K562 (cell line): ENCODE results near the gene GCNT4. TPM values are rescaled to one million over a fixed set of nuclear protein-coding genes. Genes with fewer than 3 reads are reported as not detected.

ENCODE experiments used
- E2F3 ChIP-seq: fragments of 250-450 bp; sonication (Bioruptor Pico); IDR thresholded peaks from 2 replicates; pipeline ENCODE4 v1.4.0; 2020; ENCODE audit warnings: mild to moderate bottlenecking
- GTF2F1 ChIP-seq: IDR thresholded peaks from 2 replicates; pipeline ENCODE4 v1.6.1; 2011; ENCODE audit warnings: low read depth, low read length, improper control_type of control experiment
- KAT2B ChIP-seq: IDR thresholded peaks from one replicate; pipeline ENCODE4 v1.6.1; 2012; ENCODE audit warnings: low read depth, mild to moderate bottlenecking, control low read depth, inconsistent platforms, low read length, moderate library complexity
- KHSRP ChIP-seq: fragments of 450-650 bp; IDR thresholded peaks from 2 replicates; pipeline ENCODE4 v1.6.1; 2017
- LCOR ChIP-seq: sonication (generic); formaldehyde crosslinking; IDR thresholded peaks from 2 replicates; pipeline ENCODE4 v1.8.0; 2022; ENCODE audit warnings: mild to moderate bottlenecking, missing genetic modification reagents
- MCM5 ChIP-seq: fragments of 450-650 bp; IDR thresholded peaks from 2 replicates; pipeline ENCODE4 v1.6.1; 2016; ENCODE audit warnings: low read depth
- MEF2A ChIP-seq: IDR thresholded peaks from 2 replicates; pipeline ENCODE4 v1.6.1; 2011; ENCODE audit warnings: low read depth, mild to moderate bottlenecking, low read length, moderate library complexity; ENCODE audit not compliant: control insufficient read depth
- POLR2A ChIP-seq: fragments of 450-650 bp; conservative IDR thresholded peaks from 2 replicates; pipeline ENCODE4 v1.6.1; 2016
- POLR2B ChIP-seq: fragments of 450-650 bp; IDR thresholded peaks from 2 replicates; pipeline ENCODE4 v1.6.1; 2018; ENCODE audit warnings: low read depth; ENCODE audit not compliant: partially characterized antibody
- RBM22 ChIP-seq: fragments of 200-400 bp; formaldehyde crosslinking; IDR thresholded peaks from 2 replicates; pipeline ENCODE4 v1.6.1; 2018; ENCODE audit warnings: low read length, low read depth; ENCODE audit not compliant: poor library complexity, severe bottlenecking
- RFX5 ChIP-seq: IDR thresholded peaks from 2 replicates; pipeline ENCODE4 v1.6.1; 2011; ENCODE audit warnings: low read depth, mild to moderate bottlenecking, improper control_type of control experiment, low read length
- SMAD2 ChIP-seq: fragments of 150-350 bp; IDR thresholded peaks from 2 replicates; pipeline ENCODE4 v1.6.1; 2014; ENCODE audit warnings: low read depth, mild to moderate bottlenecking, low read length
- ZC3H4 ChIP-seq: sonication (generic); formaldehyde crosslinking; IDR thresholded peaks from 2 replicates; pipeline ENCODE4 v1.9.0; 2021; ENCODE audit warnings: missing genetic modification reagents, borderline replicate concordance
- ZNF12 ChIP-seq: sonication (generic); formaldehyde crosslinking; IDR thresholded peaks from 2 replicates; pipeline ENCODE4 v1.4.0; 2020; ENCODE audit warnings: mild to moderate bottlenecking, missing genetic modification reagents
- ZNF445 ChIP-seq: fragments of 250-450 bp; sonication (Bioruptor Pico); IDR thresholded peaks from 2 replicates; pipeline ENCODE4 v1.4.0; 2020; ENCODE audit warnings: low read depth, mild to moderate bottlenecking, moderate library complexity
- polyA plus RNA-seq, 8 experiments: library from polyadenylated mRNA; depleted of rRNA in 4 of 8; stranded (reverse) in 5 of 8; unstranded in 3 of 8; fragments of >200 nt; fragmentation: Nextera tagmentation in 2 of 8; fragmentation: Illumina TruSeq in 1 of 8; extraction: Ambion mirVana in 2 of 8; extraction: Trizol in 1 of 8; gene quantifications; 2 replicates each; pipeline versions ENCODE4 v1.2.1 to v1.2.3, GENCODE V29; 2011 to 2014; ENCODE audit warnings: inconsistent platforms in 1 of 8, missing spikeins in 1 of 8
- total RNA-seq, 7 experiments: library from RNA; depleted of rRNA in 6 of 7; stranded (reverse); fragments of >200 nt in 6 of 7; fragmentation: Illumina TruSeq in 2 of 7; extraction: Trizol in 2 of 7; gene quantifications; 2 replicates each; pipeline versions ENCODE4 v1.2.1 to v1.2.3, GENCODE V29; 2011 to 2021; ENCODE audit warnings: low replicate concordance in 1 of 7
- TF ChIP-seq, protein P1 (sequence below), 2 experiments: fragments of 450-650 bp; formaldehyde crosslinking in 1 of 2; IDR thresholded peaks; 2 replicates each; pipeline versions ENCODE4 v1.4.0 to v1.6.1; 2014 to 2020; ENCODE audit warnings: mild to moderate bottlenecking in 2 of 2, borderline replicate concordance in 1 of 2, low read depth in 1 of 2
- TF ChIP-seq, protein P2 (sequence below): fragments of 250-450 bp; sonication (Bioruptor Pico); IDR thresholded peaks from 2 replicates; pipeline ENCODE4 v1.4.0; 2020
- TF ChIP-seq, protein P3 (sequence below), 2 experiments: fragments of 450-650 bp in 1 of 2; sonication (generic) in 1 of 2; formaldehyde crosslinking in 1 of 2; IDR thresholded peaks in 1 of 2; conservative IDR thresholded peaks in 1 of 2; 2 replicates each; pipeline versions ENCODE4 v1.6.1 to v1.8.1; 2016 to 2023; ENCODE audit warnings: mild to moderate bottlenecking in 2 of 2, moderate library complexity in 2 of 2, inconsistent platforms in 1 of 2, missing genetic modification reagents in 1 of 2

The GCNT4 gene
- total and polyA plus RNA-seq, 9 of the 15 experiments (the other 6 are each of a cell fraction or from before 2014, with no cell fraction given), result 0.01 TPM; not detected in 8

DNA sequence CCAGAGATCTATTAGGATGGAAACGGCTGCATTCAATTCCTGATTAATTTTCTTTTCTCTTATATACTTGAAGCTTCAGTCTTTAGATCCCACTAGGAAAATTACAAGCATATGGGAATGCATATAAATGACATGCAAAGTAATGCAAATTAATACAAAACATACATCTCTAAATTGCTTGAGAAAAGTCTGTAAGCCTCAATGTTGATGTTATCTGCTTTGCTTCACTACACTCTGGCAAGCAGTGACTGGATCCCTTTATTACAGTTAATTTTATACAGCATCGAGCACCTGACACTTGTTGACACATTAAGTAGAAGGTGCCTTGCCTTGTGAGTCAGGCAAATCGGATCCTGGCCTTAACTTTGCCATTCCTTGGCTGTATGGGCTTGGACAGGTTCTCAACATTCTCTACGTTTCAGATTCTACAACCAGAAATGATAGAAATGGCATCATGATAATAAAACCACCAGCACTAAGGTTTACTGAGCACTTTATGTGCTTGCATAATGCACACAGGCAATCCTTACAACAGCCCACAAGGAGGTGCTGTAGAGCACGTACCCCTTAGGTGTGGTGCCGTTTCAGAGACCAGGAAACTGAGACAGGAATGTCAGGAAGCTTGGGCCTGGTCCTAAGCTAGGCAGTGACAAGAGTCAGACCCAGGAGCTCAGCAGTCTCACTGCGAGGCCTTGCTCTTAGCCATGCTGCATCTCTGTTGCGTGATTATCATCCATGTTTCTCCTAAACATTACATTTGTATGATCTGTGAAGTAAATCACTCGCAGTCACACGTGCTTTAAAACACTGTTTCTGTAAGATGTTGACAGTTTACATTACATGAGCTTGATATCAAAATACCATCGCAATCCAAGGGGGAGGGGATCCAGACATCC lies 2.7 kb downstream of the GCNT4 start (continued):
- TF ChIP-seq, protein P1, sequence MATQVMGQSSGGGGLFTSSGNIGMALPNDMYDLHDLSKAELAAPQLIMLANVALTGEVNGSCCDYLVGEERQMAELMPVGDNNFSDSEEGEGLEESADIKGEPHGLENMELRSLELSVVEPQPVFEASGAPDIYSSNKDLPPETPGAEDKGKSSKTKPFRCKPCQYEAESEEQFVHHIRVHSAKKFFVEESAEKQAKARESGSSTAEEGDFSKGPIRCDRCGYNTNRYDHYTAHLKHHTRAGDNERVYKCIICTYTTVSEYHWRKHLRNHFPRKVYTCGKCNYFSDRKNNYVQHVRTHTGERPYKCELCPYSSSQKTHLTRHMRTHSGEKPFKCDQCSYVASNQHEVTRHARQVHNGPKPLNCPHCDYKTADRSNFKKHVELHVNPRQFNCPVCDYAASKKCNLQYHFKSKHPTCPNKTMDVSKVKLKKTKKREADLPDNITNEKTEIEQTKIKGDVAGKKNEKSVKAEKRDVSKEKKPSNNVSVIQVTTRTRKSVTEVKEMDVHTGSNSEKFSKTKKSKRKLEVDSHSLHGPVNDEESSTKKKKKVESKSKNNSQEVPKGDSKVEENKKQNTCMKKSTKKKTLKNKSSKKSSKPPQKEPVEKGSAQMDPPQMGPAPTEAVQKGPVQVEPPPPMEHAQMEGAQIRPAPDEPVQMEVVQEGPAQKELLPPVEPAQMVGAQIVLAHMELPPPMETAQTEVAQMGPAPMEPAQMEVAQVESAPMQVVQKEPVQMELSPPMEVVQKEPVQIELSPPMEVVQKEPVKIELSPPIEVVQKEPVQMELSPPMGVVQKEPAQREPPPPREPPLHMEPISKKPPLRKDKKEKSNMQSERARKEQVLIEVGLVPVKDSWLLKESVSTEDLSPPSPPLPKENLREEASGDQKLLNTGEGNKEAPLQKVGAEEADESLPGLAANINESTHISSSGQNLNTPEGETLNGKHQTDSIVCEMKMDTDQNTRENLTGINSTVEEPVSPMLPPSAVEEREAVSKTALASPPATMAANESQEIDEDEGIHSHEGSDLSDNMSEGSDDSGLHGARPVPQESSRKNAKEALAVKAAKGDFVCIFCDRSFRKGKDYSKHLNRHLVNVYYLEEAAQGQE (IDR thresholded peaks at IDR 0.05; ENCODE audit: borderline replicate concordance), result peak; percentile 52; the same call in 1 of the 2 replicates
- TF ChIP-seq, protein P1 (CRISPR knock-in tag; IDR thresholded peaks at IDR 0.05; ENCODE audit: low read depth), result no peak
- TF ChIP-seq ZNF445 (CRISPR knock-in tag), result no peak
- no peak for TF ChIP-seq KHSRP
- no peak for TF ChIP-seq KAT2B
- no peak for TF ChIP-seq POLR2A
- no peak for TF ChIP-seq LCOR (CRISPR knock-in tag)
- TF ChIP-seq E2F3 (CRISPR knock-in tag), result no peak
- peak; percentile 67; the same call in 1 of the 2 replicates for TF ChIP-seq RFX5
- no peak for TF ChIP-seq ZC3H4 (CRISPR knock-in tag)
- no peak for TF ChIP-seq RBM22
- no peak for TF ChIP-seq MEF2A
- no peak for TF ChIP-seq POLR2B
- TF ChIP-seq ZNF12, result no peak
- TF ChIP-seq, protein P2, sequence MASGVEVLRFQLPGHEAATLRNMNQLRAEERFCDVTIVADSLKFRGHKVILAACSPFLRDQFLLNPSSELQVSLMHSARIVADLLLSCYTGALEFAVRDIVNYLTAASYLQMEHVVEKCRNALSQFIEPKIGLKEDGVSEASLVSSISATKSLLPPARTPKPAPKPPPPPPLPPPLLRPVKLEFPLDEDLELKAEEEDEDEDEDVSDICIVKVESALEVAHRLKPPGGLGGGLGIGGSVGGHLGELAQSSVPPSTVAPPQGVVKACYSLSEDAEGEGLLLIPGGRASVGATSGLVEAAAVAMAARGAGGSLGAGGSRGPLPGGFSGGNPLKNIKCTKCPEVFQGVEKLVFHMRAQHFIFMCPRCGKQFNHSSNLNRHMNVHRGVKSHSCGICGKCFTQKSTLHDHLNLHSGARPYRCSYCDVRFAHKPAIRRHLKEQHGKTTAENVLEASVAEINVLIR (CRISPR knock-in tag), result no peak
- TF ChIP-seq, protein P3, sequence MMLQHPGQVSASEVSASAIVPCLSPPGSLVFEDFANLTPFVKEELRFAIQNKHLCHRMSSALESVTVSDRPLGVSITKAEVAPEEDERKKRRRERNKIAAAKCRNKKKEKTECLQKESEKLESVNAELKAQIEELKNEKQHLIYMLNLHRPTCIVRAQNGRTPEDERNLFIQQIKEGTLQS (IDR thresholded peaks at IDR 0.05), result no peak
- TF ChIP-seq, protein P3 (CRISPR knock-in tag; conservative IDR thresholded peaks at IDR 0.05), result no peak
- no peak for TF ChIP-seq SMAD2
- no peak for TF ChIP-seq GTF2F1
- no peak for TF ChIP-seq MCM5
